ENCODE results near the gene KRTAP4-5.
"Not testable (repeated sequence)": the region's sequence is repeated elsewhere in the genome, so short reads cannot be mapped to it uniquely, and the experiment has no call there.

KRTAP4-5 gene

GRCh38 chr17:41105347-41105746 lies 44.3 kb downstream of the KRTAP4-5 start, which contains the start of gene KRTAP4-9:
Gene KRTAP4-9 (plus strand): TSS chr17:41105389. CDS start chr17:41105389, 0 bp downstream.
- not testable (repeated sequence) for DNase-seq

- DNase-seq = not testable (repeated sequence)
These were observed 45.1 kb downstream of the KRTAP4-5 start for GRCh38 chr17:41104386-41105038.

- DNase-seq = no peak
These were observed 45.7 kb downstream of the KRTAP4-5 start for GRCh38 chr17:41103896-41104295.

- DNase-seq = peak; percentile 2
These were observed 47.9 kb downstream of the KRTAP4-5 start, which contains the start of gene KRTAP4-16 for GRCh38 chr17:41101586-41102259. Gene KRTAP4-16 (minus strand): TSS chr17:41102209. CDS start chr17:41102209, 0 bp downstream.

- not testable (repeated sequence) for DNase-seq
These were observed 49.7 kb downstream of the KRTAP4-5 start for GRCh38 chr17:41099682-41100480.

All from NCI-H2227 treated with DMSO at 0.1 percent for 48 hours (cell line).